IPS-20b (cell line): ENCODE measurements around the gene ETNK2.

Experiments
- H3K27ac ChIP-seq: one replicate; pipeline ENCODE4 v1.5.1; 2013; ENCODE audit warnings: low read length
- H3K27me3 ChIP-seq: 2 replicates; pipeline ENCODE4 v1.6.1; 2013; ENCODE audit warnings: mild to moderate bottlenecking, low read length, inconsistent platforms; ENCODE audit not compliant: insufficient read depth
- H3K36me3 ChIP-seq: 2 replicates; pipeline ENCODE4 v1.6.1; 2013; ENCODE audit warnings: low read depth, mild to moderate bottlenecking, inconsistent platforms, low read length, moderate library complexity; ENCODE audit not compliant: insufficient read depth
- H3K4me1 ChIP-seq: 2 replicates; pipeline ENCODE4 v1.6.1; 2013; ENCODE audit warnings: mild to moderate bottlenecking, control low read depth, inconsistent platforms, low read length, moderate library complexity; ENCODE audit not compliant: insufficient read depth
- H3K4me3 ChIP-seq: 2 replicates; pipeline ENCODE4 v1.5.1; 2013; ENCODE audit warnings: mild to moderate bottlenecking, low read length, inconsistent platforms
- H3K9ac ChIP-seq: 2 replicates; pipeline ENCODE4 v1.6.1; 2013; ENCODE audit warnings: low read depth, mild to moderate bottlenecking, inconsistent platforms, low read length, moderate library complexity
- H3K9me3 ChIP-seq: 2 replicates; pipeline ENCODE4 v1.6.1; 2013; ENCODE audit warnings: mild to moderate bottlenecking, low read depth, low read length, inconsistent platforms; ENCODE audit not compliant: insufficient read depth

The ETNK2 gene

GRCh38 chr1:204151552-204152309 lies at the start of gene ETNK2:
Gene ETNK2 (minus strand): TSS chr1:204152044. CDS start chr1:204151852, 192 bp downstream.
- Histone ChIP-seq H3K4me3 (peak within 1 kb of the TSS; percentile 75), H3K27me3 (peaks cover 39% of the 10 kb centered on the region), H3K9me3 (no peaks in the 10 kb centered on the region), H3K9ac (peak within 1 kb of the TSS; percentile 55; the same call in 1 of the 2 replicates), H3K4me1 (peaks cover 19% of the 10 kb centered on the region), H3K36me3 (no peaks in the 10 kb centered on the region), H3K27ac (no peak within 1 kb of the TSS)

- H3K27me3 ChIP-seq, result 0 out of 2 replicates have a peak, but pooled peaks cover 3% of the 10 kb centered on the region
- peaks cover 6% of the 10 kb centered on the region; the same call in 1 of the 2 replicates for H3K4me1 ChIP-seq
- H3K36me3 ChIP-seq, result no peaks in the 10 kb centered on the region
- H3K9ac ChIP-seq, result no peak overlapping the region
- no peaks in the 10 kb centered on the region for H3K9me3 ChIP-seq
- no peak overlapping the region for H3K27ac ChIP-seq
- H3K4me3 ChIP-seq, result no peak overlapping the region
Measured at GRCh38 chr1:204201348-204202040, 49.6 kb upstream of the ETNK2 start.

- Histone ChIP-seq H3K36me3 (no peaks in the 10 kb centered on the region), H3K9me3 (no peaks in the 10 kb centered on the region), H3K4me3 (no peak overlapping the region), H3K4me1 (peaks cover 6% of the 10 kb centered on the region; the same call in 1 of the 2 replicates), H3K27ac (no peak overlapping the region), H3K27me3 (0 out of 2 replicates have a peak, but pooled peaks cover 3% of the 10 kb centered on the region), H3K9ac (no peak overlapping the region)
Measured at GRCh38 chr1:204199579-204199978, 47.7 kb upstream of the ETNK2 start.

- peaks cover 6% of the 10 kb centered on the region; the same call in 1 of the 2 replicates for H3K4me1 ChIP-seq
Measured at GRCh38 chr1:204198348-204199340, 46.8 kb upstream of the ETNK2 start.

GRCh38 chr1:204197068-204197467 lies 45.2 kb upstream of the ETNK2 start:
- Histone ChIP-seq H3K4me3 (no peak overlapping the region), H3K4me1 (peaks cover 6% of the 10 kb centered on the region; the same call in 1 of the 2 replicates), H3K9me3 (no peaks in the 10 kb centered on the region), H3K27ac (no peak overlapping the region), H3K36me3 (no peaks in the 10 kb centered on the region), H3K9ac (0 out of 2 replicates have a peak overlapping the region, but pooled peaks have one; percentile 11), H3K27me3 (peaks cover 21% of the 10 kb centered on the region)

More at GRCh38 chr1:204198348-204199340, 46.8 kb upstream of the ETNK2 start:
- Histone ChIP-seq H3K27ac (no peak overlapping the region), H3K9ac (no peak overlapping the region), H3K27me3 (peaks cover 7% of the 10 kb centered on the region; the same call in 1 of the 2 replicates), H3K36me3 (no peaks in the 10 kb centered on the region), H3K4me3 (no peak overlapping the region), H3K9me3 (no peaks in the 10 kb centered on the region)

GRCh38 chr1:204196068-204196795 lies 44.4 kb upstream of the ETNK2 start, which contains the start of gene KISS1:
Gene KISS1 (minus strand): TSS chr1:204196491. CDS start chr1:204192876, 3,615 bp downstream.
- Histone ChIP-seq H3K36me3 (no peaks in the 10 kb centered on the region), H3K4me3 (no peak within 1 kb of the TSS), H3K27ac (no peak within 1 kb of the TSS), H3K4me1 (peaks cover 6% of the 10 kb centered on the region; the same call in 1 of the 2 replicates), H3K9ac (0 out of 2 replicates have a peak within 1 kb of the TSS, but pooled peaks have one; percentile 11), H3K9me3 (no peaks in the 10 kb centered on the region), H3K27me3 (peaks cover 30% of the 10 kb centered on the region)

GRCh38 chr1:204194771-204195170 lies 42.9 kb upstream of the ETNK2 start:
- no peaks in the 10 kb centered on the region for H3K36me3 ChIP-seq
- H3K27me3 ChIP-seq, result peaks cover 41% of the 10 kb centered on the region
- no peak overlapping the region for H3K9ac ChIP-seq
- H3K9me3 ChIP-seq, result no peaks in the 10 kb centered on the region
- H3K27ac ChIP-seq, result no peak overlapping the region
- H3K4me3 ChIP-seq, result no peak overlapping the region
- peaks cover 6% of the 10 kb centered on the region for H3K4me1 ChIP-seq

GRCh38 chr1:204194080-204194479 lies 42.2 kb upstream of the ETNK2 start:
- Histone ChIP-seq H3K4me1 (peaks cover 6% of the 10 kb centered on the region), H3K27me3 (peaks cover 48% of the 10 kb centered on the region), H3K4me3 (no peak overlapping the region), H3K27ac (no peak overlapping the region), H3K9ac (no peak overlapping the region), H3K36me3 (no peaks in the 10 kb centered on the region), H3K9me3 (no peaks in the 10 kb centered on the region)

GRCh38 chr1:204192589-204193352 lies 40.9 kb upstream of the ETNK2 start:
- Histone ChIP-seq H3K4me3 (no peak overlapping the region), H3K36me3 (no peaks in the 10 kb centered on the region), H3K9ac (no peak overlapping the region), H3K4me1 (no peaks in the 10 kb centered on the region; the same call in 1 of the 2 replicates), H3K27ac (no peak overlapping the region), H3K9me3 (no peaks in the 10 kb centered on the region), H3K27me3 (peaks cover 61% of the 10 kb centered on the region)

- Histone ChIP-seq H3K9me3 (no peaks in the 10 kb centered on the region), H3K4me3 (no peak overlapping the region), H3K36me3 (no peaks in the 10 kb centered on the region), H3K4me1 (no peaks in the 10 kb centered on the region; the same call in 1 of the 2 replicates), H3K27ac (no peak overlapping the region), H3K27me3 (peaks cover 66% of the 10 kb centered on the region), H3K9ac (no peak overlapping the region)
Measured at GRCh38 chr1:204192046-204192445, 40.2 kb upstream of the ETNK2 start.
